DOHH2 (cell line): ENCODE measurements around the gene CZIB.
"Not testable (repeated sequence)": the region's sequence is repeated elsewhere in the genome, so short reads cannot be mapped to it uniquely, and the experiment has no call there.

Source experiments
- H3F3A ChIP-seq: fragments of 200-600 bp; sonication (generic), shearing (Covaris generic); 2 replicates; pipeline ENCODE4 v1.6.0; 2016; ENCODE audit warnings: antibody characterized with exemption, mild to moderate bottlenecking; ENCODE audit not compliant: control insufficient read depth, insufficient read depth
- H3K27ac ChIP-seq: fragments of 200-600 bp; sonication (generic); 2 replicates; pipeline ENCODE4 v1.5.1; 2014; ENCODE audit warnings: low read depth, mild to moderate bottlenecking, low read length, moderate library complexity
- H3K27me3 ChIP-seq: fragments of 200-600 bp; sonication (generic); 2 replicates; pipeline ENCODE4 v1.6.1; 2014; ENCODE audit warnings: mild to moderate bottlenecking, low read length, mixed read lengths; ENCODE audit not compliant: control insufficient read depth
- H3K36me3 ChIP-seq: fragments of 200-600 bp; sonication (generic); 2 replicates; pipeline ENCODE4 v1.6.1; 2014; ENCODE audit warnings: mild to moderate bottlenecking, low read length, moderate library complexity, mixed read lengths; ENCODE audit not compliant: control insufficient read depth
- H3K4me1 ChIP-seq: fragments of 200-600 bp; sonication (generic); 2 replicates; pipeline ENCODE4 v1.6.1; 2014; ENCODE audit warnings: mild to moderate bottlenecking, low read length, mixed read lengths; ENCODE audit not compliant: control insufficient read depth
- H3K4me2 ChIP-seq: fragments of 200-600 bp; sonication (generic); 2 replicates; pipeline ENCODE4 v1.6.0; 2014; ENCODE audit warnings: mild to moderate bottlenecking, low read length, moderate library complexity
- H3K4me3 ChIP-seq: fragments of 200-600 bp; sonication (generic); 2 replicates; pipeline ENCODE4 v1.5.1; 2014; ENCODE audit warnings: mild to moderate bottlenecking, low read length, mixed read lengths
- H3K79me2 ChIP-seq: fragments of 200-600 bp; sonication (generic); 2 replicates; pipeline ENCODE4 v1.6.1; 2014; ENCODE audit warnings: mild to moderate bottlenecking, low read length, mixed read lengths; ENCODE audit not compliant: control insufficient read depth
- H3K9me2 ChIP-seq: fragments of 200-600 bp; sonication (generic); replicated peaks from 2 replicates; pipeline ENCODE4 v1.6.1; 2014; ENCODE audit warnings: mild to moderate bottlenecking, low read length, mixed read lengths; ENCODE audit not compliant: control insufficient read depth
- H3K9me3 ChIP-seq: fragments of 200-600 bp; sonication (generic); 2 replicates; pipeline ENCODE4 v1.6.1; 2014; ENCODE audit warnings: antibody characterized with exemption, low read length, mixed read lengths; ENCODE audit not compliant: control insufficient read depth, insufficient read depth
- H4K20me1 ChIP-seq: fragments of 200-600 bp; sonication (generic); 2 replicates; pipeline ENCODE4 v1.6.0; 2014; ENCODE audit warnings: low read depth, mild to moderate bottlenecking, antibody characterized with exemption, low read length, moderate library complexity; ENCODE audit not compliant: control insufficient read depth, insufficient read depth
- EZH2phosphoT487 ChIP-seq: fragments of 200-600 bp; sonication (generic); IDR thresholded peaks from 2 replicates; pipeline ENCODE4 v1.6.1; 2017; ENCODE audit warnings: borderline replicate concordance, mild to moderate bottlenecking, antibody characterized with exemption, low read length, moderate library complexity, mixed read lengths
- TF ChIP-seq, protein P1 (sequence below): fragments of 200-600 bp; sonication (generic); IDR thresholded peaks from one replicate; pipeline ENCODE4 v1.5.1; 2014; ENCODE audit warnings: antibody characterized with exemption, mild to moderate bottlenecking, low read depth, low read length; ENCODE audit not compliant: poor library complexity, severe bottlenecking

CZIB gene

GRCh38 chr1:53206735-53207379 is 13.6 kb downstream of the CZIB start:
- Histone ChIP-seq H3K9me2 (no peaks in the 10 kb centered on the region), H3K36me3 (peaks cover 87% of the 10 kb centered on the region), H3K79me2 (0 out of 2 replicates have a peak, but pooled peaks cover 3% of the 10 kb centered on the region), H3F3A (no peaks in the 10 kb centered on the region), H3K4me2 (no peak overlapping the region), H3K27ac (no peak overlapping the region), H3K4me3 (no peak overlapping the region), H3K27me3 (no peaks in the 10 kb centered on the region), H3K9me3 (peaks cover 22% of the 10 kb centered on the region), H3K4me1 (no peaks in the 10 kb centered on the region), H4K20me1 (no peaks in the 10 kb centered on the region)
- TF ChIP-seq, protein P1, sequence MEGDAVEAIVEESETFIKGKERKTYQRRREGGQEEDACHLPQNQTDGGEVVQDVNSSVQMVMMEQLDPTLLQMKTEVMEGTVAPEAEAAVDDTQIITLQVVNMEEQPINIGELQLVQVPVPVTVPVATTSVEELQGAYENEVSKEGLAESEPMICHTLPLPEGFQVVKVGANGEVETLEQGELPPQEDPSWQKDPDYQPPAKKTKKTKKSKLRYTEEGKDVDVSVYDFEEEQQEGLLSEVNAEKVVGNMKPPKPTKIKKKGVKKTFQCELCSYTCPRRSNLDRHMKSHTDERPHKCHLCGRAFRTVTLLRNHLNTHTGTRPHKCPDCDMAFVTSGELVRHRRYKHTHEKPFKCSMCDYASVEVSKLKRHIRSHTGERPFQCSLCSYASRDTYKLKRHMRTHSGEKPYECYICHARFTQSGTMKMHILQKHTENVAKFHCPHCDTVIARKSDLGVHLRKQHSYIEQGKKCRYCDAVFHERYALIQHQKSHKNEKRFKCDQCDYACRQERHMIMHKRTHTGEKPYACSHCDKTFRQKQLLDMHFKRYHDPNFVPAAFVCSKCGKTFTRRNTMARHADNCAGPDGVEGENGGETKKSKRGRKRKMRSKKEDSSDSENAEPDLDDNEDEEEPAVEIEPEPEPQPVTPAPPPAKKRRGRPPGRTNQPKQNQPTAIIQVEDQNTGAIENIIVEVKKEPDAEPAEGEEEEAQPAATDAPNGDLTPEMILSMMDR, result no peak
- TF ChIP-seq EZH2phosphoT487, result no peak

DNA sequence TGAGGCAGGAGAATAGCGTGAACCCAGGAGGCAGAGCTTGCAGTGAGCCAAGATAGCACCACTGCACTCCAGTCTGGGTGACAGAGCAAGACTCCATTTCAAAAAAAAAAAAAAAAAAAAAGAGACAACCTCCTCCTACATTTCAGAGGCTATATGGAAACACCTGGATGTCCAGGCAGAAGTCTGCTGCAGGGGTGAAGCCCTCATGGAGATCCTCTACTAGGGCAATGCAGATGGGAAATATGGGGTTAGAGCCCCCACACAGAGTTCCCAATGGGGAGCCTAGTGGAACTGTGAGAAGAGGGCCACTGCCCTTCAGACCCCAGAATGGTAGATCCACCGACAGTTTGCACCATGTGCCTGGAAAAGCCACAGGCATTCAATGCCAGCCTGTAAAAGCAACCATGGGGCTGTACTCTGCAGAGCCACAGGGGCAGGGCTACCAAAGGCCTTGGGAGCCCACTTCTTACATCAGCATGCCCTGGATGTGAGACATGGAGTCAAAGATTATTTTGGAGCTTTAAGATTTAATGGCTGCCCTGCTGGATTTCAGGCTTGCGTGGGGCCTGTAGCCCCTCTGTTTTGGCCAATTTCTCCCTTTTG is 14.2 kb downstream of the CZIB start:
- Histone ChIP-seq H3K36me3 (peaks cover 93% of the 10 kb centered on the region), H3K9me3 (peaks cover 22% of the 10 kb centered on the region)
- not testable (repeated sequence) for H3F3A ChIP-seq, H3K27me3 ChIP-seq, H3K79me2 ChIP-seq, H4K20me1 ChIP-seq, H3K4me2 ChIP-seq, H3K4me3 ChIP-seq, H3K9me2 ChIP-seq, H3K27ac ChIP-seq, H3K4me1 ChIP-seq

DNA sequence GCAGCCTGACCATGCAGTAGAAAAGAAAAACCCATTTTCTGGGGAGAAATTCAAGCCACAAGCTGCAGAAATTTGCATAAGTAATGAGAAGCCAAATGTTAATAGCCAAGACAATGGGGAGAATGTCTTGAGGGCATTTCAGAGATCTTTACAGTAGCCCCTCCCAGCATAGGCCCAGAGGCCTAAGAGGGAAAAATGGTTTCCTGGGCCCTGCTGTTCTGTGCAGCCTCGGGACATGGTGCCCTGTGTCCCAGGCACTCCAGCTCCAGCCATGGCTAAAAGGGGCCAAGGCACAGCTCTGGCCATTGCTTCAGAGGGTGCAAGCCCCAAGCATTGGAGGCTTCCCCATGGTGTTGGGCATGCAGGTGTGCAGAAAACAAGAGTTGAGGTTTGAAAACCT is 14.9 kb downstream of the CZIB start:
- Histone ChIP-seq H3K9me3 (peaks cover 22% of the 10 kb centered on the region), H3K36me3 (peaks cover 93% of the 10 kb centered on the region)
- H3K27me3 ChIP-seq, H3F3A ChIP-seq, H4K20me1 ChIP-seq, H3K27ac ChIP-seq, H3K79me2 ChIP-seq, H3K9me2 ChIP-seq, H3K4me1 ChIP-seq, H3K4me2 ChIP-seq, H3K4me3 ChIP-seq: not testable (repeated sequence)

DNA sequence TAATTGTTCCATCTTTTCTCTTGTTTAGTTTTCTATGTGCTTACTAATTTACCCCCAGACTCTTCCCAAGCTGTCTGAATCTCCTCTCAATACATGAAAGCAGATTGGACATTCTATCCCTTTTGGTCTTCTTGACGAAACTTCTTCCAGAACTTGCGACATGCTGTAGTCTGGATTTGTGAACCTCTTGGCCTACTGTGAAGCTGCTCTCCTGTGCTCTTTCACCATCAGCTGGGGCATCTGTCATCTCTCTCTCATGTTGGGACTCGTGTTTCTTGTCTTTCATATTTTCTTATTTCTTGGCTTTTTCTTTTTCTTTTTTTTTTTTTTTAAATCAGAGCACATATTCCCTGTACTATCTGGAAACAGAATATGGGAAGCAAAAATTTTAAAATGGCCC is 17.0 kb downstream of the CZIB start:
- H3K36me3 ChIP-seq, result peaks cover 81% of the 10 kb centered on the region
- H4K20me1 ChIP-seq, result no peaks in the 10 kb centered on the region
- peaks cover under 1% of the 10 kb centered on the region; the same call in 1 of the 2 replicates for H3K4me1 ChIP-seq
- no peak for TF ChIP-seq EZH2phosphoT487
- TF ChIP-seq, protein P1, result no peak
- H3K27me3 ChIP-seq, result no peaks in the 10 kb centered on the region
- H3K27ac ChIP-seq, result no peak overlapping the region
- H3K79me2 ChIP-seq, result peaks cover 6% of the 10 kb centered on the region; the same call in 1 of the 2 replicates
- H3F3A ChIP-seq, result no peaks in the 10 kb centered on the region
- no peaks in the 10 kb centered on the region for H3K9me2 ChIP-seq
- no peak overlapping the region for H3K4me3 ChIP-seq
- no peak overlapping the region for H3K4me2 ChIP-seq
- H3K9me3 ChIP-seq, result peaks cover 22% of the 10 kb centered on the region
